HG02885 (cell line): ENCODE measurements around the gene CDKL5.
"Not testable (repeated sequence)": the region's sequence is repeated elsewhere in the genome, so short reads cannot be mapped to it uniquely, and the experiment has no call there.

Experiments
- ATAC-seq: cut with Tn5 transposase; IDR thresholded peaks from one replicate; pipeline ENCODE4 v1.9.1; 2021; ENCODE audit warnings: mild to moderate bottlenecking; ENCODE audit not compliant: unreplicated experiment, poor library complexity

Gene CDKL5

DNA sequence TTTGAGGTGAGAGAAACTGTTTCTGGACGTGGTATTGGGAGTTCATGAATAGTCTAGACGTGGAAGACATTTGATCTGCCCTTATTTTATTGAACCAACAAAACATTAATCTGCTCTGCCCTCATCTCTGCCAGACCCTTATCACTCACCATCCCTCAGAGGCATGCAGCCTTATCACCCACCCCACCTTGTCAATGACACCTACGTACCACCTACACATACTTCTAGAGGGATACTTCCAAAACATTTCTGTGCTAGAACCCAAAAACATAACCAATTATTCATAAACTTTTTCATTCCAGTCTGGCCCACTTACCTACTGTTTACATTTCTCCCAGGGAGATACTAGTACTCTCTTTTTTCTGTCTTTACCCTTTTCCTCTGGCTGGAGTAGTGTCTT is 141.3 kb downstream of the CDKL5 start:
- no peak for ATAC-seq

GRCh38 chrX:18573556-18573955 is 148.1 kb downstream of the CDKL5 start:
- no peak for ATAC-seq

DNA sequence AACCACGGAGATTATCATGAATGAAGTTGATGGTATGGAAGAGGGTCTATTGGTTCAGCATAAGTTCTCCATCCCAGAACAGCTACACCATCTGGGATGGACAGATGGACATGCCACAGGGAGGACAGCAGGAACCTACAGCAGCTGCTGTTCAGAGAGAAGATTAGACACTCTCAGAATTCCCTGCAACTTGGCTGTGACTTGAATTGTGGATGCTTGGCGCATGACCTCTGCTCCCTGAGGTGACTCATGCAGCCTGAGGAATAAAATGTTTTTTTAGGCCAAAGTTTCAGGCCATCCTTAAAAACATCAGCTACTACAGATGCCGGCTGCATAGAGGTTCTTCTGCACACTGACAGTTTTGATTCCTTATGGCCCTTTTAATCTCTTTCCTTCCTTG is 149.2 kb downstream of the CDKL5 start:
- ATAC-seq: no peak

- no peak for ATAC-seq
Observed at GRCh38 chrX:18575744-18576143, 150.3 kb downstream of the CDKL5 start.

- no peak for ATAC-seq
Observed at GRCh38 chrX:18577400-18577799, 152.0 kb downstream of the CDKL5 start.

- ATAC-seq: no peak
Observed at GRCh38 chrX:18578546-18578945, 153.1 kb downstream of the CDKL5 start.

DNA sequence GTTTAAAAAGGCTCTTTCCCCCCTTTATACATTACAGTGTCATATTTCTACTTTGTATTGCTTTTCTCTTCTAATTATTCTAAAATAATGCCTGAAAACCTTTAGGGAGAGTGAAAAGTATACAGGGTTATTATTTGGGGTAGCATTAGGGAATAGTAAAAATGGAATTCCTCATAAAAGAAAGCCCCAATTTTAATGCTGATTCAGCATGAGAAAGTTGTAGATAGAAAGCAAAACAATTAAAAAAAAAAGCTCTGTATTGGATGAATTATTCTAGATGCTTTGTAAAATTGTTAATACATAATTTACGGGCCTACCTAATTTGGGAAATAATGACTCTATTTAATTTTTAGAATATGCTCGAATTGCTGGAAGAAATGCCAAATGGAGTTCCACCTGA is 154.1 kb downstream of the CDKL5 start:
- no peak for ATAC-seq

DNA sequence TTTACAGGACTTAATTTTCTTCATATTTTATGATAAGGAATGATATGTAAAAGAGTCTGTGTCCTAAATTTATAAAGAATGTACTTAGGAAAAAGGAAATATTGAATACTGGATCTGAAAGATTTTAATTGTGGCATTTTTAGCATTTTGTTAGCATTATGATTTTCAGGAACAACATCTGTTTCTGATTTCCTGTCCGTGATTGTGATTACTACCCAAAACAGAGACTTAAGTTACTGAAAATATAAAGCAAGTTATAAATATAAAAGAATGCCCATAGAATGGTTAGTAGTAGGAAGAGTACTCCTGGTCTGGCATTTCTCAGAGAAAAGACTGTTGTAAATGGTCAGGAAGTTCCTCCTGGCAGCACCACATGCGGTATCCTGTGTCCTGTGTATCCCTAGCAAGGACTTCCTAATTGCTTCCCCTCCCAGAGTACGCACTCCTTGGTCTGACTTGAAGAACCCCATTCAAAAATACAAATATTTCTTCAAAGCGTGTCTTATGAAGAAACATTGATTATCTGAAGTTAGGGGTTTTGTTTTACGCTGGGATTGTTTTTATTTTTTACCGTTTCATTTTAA is 157.6 kb downstream of the CDKL5 start:
- no peak for ATAC-seq

- not testable (repeated sequence) for ATAC-seq
Observed at GRCh38 chrX:18589292-18589691, 163.9 kb downstream of the CDKL5 start.

GRCh38 chrX:18591834-18592233 is 166.4 kb downstream of the CDKL5 start:
- ATAC-seq: no peak

DNA sequence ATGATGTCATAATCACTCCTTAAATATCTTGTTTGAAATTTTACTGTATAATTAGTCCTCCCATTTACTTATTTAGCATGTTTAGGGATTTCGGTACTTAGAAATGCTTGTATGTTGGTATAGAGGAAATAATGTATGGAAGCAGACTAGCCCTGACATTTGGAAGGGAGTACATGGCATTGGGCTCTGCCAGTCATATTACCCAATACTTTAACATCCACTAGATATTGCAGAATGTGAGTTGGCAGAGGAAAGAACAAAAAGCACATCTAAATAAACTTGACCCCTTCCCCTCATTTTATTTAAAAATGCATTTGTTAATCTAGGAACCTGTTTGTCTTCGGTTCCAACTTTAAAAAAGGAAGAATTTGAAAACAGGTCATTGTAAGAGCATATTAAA is 168.7 kb downstream of the CDKL5 start:
- no peak for ATAC-seq

- ATAC-seq: no peak
Observed at GRCh38 chrX:18596096-18596495, 170.7 kb downstream of the CDKL5 start.

- no peak for ATAC-seq
Observed at GRCh38 chrX:18598413-18598812, 173.0 kb downstream of the CDKL5 start.

DNA sequence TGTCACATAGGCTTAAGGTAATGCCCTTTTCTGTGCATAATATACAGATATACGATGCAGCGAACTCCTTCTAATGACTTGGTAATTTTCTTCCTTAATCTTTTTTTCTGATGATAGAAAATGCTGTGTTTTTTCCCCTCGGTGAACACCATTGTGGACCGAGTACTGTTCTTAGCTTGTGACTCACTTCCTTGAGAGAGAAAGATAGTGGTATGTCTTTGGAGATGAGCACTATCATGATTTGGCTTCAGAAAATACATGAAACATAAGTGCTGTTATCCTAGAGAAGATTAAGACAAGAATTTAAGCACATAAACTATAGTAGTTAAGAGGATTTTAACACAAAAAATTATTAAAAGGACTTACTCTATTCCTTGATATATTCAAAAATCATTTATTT is 182.6 kb downstream of the CDKL5 start:
- no peak for ATAC-seq

DNA sequence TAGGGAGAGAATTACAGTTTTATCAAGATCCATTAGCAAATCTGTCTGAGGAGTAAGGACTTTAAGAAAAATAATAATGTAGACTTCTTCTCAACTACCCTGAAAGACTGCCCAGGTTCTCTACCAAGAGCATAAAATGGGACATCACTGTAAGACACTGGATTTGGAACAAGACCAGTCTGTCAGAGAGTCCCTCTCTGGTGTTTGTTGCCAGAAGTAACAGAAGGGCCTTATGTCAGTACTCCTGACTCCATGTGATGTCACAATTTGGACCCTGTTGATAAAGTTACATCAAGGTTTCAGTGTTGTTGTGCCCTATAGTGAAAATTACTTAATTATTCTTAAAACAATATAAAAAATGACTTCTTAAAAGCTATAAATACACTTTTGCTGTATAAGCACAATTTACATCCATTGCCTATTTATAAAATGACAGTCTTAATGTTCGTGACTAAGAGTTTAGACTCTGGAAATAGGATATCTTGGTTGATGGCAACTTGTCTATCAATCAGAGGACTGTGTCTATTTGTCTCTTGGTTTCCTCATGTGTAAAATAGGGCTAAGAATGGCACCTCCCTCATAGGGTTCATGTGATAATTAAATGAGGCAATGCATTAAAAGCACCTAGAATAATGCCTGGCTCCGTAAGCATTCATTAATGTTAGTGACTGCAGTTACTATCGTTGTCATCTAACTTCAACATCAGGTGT is 188.7 kb downstream of the CDKL5 start:
- no peak for ATAC-seq

GRCh38 chrX:18616688-18617406 is 191.4 kb downstream of the CDKL5 start:
- no peak for ATAC-seq

DNA sequence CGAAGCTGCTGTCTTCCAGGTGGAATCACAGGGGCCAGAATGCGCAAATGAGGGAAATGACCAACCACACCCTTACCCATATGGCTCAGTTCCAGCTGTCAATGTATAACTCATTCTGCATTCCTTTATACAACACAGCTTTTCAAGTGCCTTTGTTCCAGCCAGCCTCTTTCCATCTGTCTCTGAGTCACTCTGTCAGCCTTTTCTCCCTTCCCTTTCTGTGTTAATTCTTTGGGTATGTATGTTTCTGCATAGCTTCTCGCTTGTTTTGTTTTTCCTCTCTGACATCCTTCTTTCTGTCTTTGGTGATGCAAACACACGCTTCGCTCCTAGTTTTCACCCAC is 192.0 kb downstream of the CDKL5 start:
- no peak for ATAC-seq

- ATAC-seq: no peak
Observed at GRCh38 chrX:18619288-18619687, 193.9 kb downstream of the CDKL5 start.

GRCh38 chrX:18620349-18620748 is 194.9 kb downstream of the CDKL5 start:
- ATAC-seq: no peak

GRCh38 chrX:18624599-18624998 is 199.2 kb downstream of the CDKL5 start:
- no peak for ATAC-seq

- no peak for ATAC-seq
Observed at GRCh38 chrX:18630934-18631333, 205.5 kb downstream of the CDKL5 start.

- no peak for ATAC-seq
Observed at GRCh38 chrX:18638398-18638797, 213.0 kb downstream of the CDKL5 start.
